ENCODE data around the gene PVALB.

PVALB gene

DNA sequence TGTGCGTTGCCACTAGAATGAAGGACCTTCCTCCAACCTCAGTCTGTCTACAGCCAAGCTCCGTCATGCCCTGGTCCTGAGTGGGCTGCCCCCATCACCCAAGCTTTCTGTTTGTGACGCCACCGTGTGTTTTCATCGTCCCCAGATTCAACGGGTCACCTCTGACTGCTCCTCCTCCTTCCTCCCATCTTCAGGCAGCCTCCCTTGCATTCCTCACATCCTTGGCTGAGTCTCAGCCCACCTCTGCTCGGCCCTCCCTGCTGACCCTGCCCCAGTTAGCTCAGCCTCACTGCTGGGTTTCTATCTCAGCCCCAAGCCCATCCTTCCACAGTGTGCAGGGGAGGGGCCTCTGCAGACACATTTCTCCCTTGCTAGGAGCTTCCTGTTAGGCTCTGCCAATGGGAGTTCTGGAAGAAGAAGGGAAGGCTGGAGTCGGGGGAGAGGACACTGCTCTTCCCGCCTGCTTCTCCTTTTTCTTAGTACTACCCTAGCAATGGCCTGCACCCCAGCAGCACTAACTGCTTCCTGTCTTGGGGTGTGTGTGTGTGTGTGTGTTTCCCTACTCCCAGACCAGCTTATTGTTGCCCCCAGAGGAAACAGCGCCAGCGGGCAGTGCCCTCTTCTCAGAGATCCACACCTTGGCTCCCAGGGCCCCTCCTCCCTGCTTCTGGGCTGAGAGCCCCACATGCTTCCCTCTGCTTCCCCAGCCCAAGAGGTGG is 46.2 kb downstream of the PVALB start:
- DNase-seq = no peak

DNA sequence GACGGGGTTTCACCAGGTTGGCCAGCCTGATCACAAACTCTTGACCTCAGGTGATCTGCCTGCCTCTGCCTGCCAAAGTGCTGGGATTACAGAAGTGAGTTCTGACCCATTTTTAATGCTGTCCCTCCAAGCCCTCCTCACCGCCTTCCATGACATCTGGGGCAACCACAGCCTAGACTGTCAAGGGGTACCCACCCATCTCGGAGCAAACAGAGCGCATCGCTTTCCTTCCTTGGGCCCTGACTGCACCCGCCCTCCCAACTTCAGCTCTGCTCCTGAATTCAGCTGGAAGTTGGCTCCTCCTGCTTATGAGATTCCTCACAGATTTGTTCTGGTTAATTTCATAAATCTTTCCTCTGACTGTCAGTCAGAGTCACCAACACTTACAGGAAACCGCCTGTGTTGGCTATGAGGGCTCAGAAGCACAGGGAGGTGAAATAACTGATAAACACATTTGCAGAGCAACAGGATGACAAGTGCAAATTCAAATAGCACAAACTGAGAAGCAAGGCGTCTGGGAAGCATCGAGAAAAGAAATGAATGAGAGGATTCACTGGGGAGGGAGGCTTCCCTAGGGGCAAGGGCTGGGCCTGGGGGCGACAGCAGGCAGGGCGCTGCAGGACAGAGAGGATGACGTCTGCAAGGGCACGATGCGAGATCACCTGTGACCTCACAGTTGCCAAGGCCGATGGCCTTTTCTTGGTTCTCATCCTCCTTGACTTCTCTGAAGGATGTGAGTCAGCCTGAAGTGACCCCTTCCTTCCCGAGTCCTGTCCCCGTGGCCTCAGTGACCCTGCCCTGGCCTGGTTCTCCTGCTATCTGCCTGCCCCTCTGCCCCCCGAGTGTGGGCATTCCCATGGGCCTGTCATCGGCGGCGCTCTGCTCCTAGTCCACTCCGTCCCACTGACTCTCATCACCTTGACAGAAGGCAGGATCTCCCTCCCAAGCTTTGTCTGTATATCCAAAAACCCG is 47.0 kb downstream of the PVALB start:
- DNase-seq = no peak

DNA sequence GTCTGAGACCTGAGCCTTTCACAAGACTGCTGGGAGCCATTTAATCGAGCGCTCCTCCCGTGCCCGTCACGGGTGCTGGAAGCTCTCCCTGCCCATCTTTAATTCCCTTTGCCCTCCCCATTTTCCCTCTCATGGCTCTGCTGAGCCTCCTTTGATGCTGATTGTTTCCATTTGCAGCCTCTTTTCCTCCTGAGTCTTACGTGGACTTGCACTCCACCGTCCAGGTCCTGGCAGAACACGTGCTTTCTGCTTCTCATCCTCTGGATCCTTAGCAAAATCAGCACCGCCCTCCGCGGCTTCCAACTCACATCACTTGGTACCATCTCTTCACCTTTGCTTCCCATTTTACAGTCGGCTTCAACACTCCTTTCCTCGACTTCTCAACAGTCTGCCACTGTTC is 48.2 kb downstream of the PVALB start:
- DNase-seq = no peak

DNA sequence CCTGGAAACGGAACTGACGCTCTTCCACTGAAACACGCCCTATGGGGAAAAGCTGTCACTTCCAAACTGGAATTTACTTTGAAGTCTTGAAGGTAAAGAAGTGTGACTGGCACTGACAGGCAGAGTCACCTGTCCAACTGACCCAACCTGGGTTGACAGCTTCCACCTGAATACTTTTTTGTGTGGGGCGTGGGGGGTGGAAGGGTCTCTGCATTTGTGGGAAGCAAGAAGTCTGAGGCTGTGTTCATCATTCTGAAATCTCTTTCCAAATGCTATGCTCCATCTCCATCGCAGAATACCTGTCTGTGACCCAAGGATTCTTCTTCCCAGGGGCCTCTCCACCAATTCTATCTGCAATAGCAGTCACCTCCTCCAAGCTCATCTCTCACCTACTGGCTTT is 48.7 kb downstream of the PVALB start:
- DNase-seq = no peak

DNA sequence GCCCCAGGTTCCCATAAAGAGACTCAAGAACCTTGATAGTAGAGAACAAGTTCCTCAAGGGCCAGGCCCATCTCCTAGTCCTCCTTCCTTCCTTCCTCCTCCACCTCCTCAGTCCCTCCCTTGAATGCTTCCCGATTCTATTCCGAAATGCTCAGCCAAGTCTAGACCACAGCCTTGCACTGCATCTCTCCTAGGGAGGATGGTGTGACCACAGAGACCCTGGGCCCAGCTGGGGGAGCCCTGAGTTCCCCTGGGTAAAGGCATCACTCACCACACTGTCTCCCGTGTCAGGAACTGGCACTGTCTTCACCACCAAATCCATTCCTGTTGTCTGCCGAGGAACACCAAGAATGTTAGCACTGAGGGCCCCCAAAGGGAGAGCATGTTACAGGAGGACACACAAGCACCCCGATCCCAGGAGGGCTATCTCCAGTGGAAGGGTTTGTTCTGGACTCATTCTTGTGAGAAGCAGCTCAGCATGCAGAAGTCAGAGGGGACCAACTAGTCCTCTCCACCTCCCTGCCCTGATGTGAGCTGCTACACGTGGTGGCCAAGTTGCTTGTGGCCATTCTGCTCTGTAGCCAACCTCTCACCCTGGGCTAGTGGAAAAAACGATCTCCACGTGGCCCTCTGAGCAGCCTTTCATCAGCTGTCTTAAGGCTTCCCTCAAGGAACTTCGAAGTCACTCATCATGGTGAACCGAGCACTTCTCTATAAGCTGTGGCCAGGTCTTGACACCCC is 49.6 kb downstream of the PVALB start:
- DNase-seq = no peak

DNA sequence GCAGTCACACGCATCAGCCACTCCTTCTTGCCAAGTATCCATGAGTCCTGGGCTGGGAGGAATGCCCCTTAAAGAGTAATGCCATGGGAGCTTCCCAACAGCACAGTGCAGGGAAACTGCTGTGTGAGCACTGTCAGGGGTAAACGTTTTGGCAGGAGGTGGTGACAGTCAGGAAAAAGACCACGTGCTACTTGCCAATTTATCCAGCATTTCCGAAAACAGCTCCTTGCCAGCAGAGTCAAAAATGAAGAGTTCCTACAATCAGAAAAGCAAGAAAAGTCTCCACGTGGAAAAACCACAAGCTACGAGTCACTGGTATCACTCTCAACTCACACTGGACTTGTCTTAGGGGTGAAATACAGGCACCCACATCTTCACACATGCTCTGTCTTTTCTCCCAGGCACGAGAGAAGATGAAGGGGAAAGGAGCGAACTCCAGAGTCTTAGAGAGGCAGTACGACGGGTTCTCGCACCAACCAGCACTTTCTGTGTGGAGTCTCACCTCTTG is 50.8 kb downstream of the PVALB start:
- no peak for DNase-seq

DNA sequence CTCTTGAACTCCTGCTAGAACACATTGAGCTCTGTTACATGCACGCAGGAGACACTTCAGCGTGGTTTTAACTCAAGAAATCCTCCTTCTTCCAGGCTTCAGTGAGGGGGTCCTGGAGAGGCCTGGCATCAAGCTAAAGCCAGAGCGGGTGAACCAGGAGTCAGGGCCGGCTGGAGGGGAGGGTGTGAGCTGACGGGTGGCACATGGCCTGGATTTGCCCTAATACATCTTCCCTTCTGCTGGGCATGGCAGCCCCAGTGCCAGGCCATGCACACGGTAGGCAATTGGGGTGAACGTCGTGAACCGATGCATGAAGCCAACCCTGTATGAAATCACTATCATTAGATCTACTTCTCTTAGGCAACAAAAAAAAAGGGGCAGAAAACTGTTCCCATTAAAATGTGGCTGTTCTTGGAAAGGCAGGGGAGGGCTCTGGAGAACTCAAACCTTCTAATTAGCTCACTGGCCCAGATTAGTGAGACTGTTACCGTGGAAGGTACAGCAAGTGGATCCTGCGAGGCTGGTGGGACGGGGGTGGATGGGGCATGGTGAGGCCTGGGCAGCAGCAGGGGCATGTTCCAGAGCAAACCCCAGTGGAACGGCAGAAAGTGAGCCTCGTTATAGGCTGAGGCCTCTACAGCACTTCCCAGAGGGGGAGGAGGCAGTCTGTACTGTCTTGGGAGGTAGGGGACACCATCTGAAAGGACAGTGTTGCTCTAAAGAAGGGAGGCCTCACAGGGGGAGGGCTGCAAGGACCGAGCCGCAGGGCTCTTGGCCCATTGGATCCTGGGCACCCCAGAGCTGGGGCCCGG is 51.5 kb downstream of the PVALB start:
- DNase-seq = no peak

DNA sequence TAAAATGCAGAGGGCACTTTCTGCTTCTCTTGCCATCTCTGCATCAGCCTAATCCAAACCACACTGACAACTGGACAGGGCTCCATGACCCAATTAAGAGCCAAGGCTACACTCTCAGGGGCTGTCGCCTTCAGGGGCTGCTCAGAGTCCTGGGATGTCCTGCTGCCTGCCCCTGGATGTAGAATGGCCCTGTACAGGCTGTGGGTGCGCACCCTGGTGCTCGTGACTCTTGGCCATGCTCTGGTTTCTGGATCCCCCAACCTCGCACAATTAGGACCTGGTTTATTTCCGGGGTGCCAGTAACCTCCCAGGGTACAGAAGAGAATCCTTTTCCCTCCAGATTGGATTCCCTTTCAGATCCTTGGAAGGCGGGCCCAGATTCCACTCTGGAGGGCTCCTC is 52.2 kb downstream of the PVALB start:
- DNase-seq = no peak

DNA sequence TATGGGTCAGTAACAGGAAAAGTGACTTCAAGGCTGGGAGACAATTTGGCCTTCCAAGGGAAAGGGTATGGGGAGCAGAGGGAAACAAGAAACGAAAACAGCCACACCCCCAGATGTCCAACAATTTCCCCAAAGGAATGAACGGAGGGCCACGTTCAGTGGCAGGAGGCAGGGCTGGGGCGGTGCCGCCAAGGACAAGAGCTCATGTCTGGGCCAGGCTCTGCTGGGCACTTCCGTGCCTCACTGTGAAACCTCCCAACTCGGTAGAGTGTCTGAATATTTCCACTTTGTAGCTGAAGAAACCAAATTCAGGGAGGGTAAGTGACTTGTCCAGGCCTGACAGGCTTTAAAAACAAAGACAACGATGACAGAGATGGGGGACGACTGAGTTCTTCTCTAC is 52.8 kb downstream of the PVALB start:
- no peak for DNase-seq

DNA sequence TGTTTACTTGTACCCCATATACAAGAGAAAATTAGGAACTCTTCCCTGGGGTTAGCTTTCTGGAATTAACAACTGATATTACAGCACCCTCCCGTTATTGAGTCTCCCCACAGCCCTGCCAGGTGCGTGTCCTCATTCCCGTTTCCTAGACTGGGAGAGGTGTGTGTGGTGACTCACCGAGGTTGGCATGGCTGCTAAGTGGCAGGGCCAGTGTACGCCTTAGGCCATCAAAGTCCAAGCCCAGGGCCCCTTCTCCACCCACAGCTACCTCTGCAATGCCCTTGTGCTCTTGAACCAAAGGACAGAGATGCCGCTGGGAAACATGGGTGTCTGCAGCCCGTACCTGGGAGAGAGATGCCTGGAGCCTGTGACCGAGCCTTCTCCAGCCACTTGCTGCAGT is 53.3 kb downstream of the PVALB start:
- no peak for DNase-seq

DNA sequence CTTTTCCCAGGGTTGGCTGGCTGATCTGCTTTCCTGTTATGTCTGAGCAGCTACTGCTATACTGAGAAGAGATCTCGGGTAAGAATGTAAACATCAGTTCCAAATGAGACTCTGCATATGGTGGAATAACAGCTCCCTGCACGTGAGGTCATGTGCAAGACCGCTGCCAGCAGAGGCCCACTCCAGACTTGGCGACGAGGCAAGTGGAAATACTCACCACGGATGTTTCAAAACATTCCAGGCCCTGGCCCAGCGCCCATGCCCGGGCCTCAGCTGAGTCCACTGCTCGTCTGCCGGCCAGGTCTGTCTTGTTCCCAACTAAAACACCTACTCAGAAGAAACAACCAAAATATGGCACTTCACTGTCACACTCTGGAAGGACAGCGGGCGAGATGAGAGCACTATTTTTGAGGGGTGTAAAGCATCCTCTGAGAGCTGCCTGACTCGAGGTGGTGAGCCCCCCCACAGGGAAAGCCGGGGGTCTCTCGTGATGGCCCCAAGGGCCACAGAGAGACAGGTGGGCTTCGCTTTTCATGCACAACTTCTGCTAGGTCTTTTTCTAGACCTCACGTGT is 54.1 kb downstream of the PVALB start:
- DNase-seq = no peak

DNA sequence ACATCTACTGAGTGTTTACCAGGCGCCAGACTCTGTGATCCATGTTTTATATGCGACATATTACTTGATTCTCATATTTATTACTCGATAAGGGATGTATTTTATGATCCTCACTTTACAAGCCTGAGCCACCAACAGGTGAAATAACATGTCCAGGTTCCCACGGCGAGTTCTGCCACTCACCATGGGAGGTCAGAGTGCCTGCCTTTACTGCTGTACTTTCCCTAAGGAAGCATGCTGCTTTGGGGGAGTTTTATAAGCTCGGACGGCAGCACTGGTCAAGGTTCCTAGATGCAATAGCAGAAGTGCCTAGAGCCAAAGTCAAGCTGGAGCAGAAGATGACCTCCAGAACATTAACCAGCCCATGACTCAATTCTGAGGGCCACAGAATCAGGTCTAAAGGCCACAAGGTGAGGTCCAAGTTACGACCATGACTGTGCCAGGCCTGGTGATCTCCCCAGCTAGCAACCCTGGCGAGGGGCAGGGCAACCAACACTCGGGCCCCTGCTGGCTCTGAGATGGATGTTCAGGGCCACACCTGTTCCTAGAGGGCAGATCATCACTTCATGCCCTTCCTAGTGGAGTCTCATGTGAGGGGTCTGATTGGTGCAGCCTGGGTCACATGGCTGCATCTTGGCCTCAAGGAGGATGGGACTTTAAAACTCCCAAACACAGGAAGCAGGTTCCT is 55.1 kb downstream of the PVALB start:
- DNase-seq = no peak

DNA sequence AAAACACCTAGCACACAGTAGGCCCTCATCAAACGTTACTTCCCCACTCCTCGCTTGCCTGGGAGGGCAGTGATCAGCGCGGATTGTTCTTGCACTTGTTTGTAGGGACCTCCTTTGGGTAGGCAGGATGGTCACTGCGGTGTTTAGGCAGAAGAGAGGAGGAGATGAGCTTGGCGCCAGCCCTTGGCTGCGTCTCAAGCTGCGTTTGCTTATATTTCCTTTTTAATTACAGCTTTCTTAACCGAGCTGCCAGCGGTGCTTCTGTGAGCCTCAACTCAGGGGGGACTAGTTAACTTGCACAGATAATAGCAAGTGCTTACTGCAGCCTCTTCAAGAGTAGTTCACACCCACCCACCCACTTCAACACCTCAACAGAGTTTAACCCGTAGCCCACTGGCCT is 56.0 kb downstream of the PVALB start:
- no peak for DNase-seq

DNA sequence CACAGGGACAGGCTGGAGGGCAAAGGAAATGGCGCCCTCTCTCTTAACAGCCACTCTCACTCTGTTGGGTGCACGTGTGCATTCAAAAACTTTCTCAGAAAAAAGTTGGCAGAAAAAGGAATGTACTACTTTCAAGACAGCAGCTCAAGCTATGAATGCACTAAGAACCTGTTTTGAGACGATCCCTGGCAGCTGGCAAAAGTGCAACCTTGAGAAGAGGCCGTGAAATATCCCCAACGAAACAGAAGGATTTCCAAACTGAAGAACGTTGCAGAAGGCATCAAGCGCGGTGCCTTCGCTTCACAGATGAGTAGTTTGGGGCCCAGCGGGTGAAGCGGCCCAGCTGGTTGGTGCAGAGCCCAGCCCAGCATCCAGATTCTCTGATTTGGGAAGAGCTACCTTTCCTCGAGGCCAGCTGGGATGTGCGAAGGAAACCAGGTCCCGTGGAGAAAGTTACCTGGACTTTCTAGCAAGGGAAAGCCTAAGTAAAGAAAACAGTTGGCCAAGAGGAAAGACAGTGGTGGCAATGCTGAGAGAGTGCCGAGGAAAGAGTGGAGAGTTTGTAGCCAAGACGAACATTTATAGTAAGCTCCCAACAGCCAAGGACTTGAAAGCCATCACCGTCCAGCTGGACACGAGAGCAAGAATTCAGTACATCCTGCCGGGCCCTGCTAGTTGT is 57.2 kb downstream of the PVALB start:
- no peak for DNase-seq

DNA sequence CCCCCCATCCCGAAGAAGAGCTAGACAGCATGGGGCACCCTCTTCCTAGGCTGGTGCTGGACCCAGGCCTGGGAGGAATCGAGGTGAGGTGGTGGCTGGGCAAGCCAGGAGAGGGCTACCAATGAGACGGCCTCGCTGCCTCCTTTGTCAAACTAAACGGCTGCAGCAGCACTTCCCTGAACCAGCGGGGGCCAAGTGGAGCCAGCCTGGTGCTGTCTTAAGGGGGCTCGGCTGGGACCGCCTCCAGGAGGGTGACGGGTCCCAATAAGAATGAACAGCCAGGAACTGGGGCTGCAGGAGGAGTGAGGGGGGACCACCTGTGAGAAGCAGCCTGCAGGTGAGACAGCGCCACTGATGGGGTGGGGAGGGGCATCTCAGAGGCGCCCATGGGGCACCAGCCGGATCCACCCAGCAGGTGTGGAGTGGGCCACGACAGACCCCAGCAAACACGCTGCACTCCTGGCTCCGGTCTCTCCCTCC is 58.0 kb downstream of the PVALB start:
- no peak for DNase-seq

DNA sequence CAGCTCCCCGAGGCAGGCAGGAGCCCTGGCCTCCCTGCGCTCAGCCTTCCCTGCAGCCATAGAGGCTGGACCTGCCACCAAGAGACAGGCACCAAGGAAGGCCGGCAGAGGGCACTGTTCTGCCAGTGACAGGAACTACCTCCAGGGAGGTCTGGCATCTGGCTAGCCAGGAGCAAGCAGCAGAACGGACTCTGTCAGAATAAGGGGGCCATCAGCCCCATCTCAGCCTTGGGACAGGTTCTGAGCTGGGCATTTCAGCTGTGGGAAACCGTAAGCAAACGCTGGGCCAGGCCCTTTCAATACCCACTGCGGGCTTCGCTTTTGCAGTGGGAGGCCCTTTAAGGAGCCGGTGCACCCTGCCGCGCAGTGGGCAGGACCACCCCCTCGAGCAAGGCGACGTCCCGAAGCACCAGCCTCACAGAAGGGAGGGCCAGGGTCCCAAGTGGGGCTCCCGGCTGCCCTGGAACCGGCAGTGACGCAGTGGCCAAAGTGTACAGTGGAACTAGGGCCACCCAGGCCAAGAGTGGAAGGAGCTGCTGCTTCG is 59.1 kb downstream of the PVALB start:
- peak; percentile 83 for DNase-seq

DNA sequence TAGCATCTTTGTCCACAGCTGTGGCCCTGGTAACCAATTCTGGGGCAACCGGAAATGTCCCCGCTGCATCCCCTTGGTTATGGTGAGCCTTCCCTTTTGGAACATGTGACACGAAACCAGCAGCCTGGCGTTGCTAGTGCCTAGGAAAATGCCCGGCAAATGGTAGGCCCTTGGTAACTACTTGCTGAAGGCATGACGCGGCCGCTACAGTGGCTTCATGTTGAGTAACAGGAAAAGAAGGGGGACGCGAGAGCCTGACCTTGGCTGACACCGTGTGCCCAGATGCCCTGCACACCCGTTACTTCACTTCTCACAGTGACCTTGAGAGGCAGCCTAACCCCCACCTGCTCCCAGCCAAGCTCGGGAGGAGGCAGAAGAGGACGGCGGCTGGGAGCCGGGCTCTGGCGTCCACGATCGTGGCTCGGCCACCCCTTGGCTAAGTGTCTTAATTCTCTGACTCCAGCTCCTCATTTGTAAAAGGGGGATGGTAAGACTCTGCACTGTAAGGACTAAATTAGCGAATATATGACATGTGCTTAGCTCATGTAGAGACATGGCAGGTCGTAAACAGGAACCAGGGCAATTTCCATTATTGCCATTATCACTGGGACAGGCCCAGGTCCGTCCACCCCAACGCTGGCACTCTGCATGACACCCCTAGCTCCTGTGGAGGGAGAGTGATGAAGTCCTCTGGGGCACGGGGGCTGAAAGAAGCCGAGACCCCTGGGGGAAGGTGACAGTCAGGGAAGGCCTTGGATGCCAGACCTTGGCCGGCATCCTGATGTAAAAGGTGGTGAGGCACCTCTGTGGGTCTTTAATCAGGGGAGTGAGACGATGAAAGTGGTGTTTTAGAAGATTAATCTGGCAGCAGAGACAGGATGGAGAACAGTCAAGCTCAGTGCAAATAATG is 59.8 kb downstream of the PVALB start:
- no peak for DNase-seq

DNA sequence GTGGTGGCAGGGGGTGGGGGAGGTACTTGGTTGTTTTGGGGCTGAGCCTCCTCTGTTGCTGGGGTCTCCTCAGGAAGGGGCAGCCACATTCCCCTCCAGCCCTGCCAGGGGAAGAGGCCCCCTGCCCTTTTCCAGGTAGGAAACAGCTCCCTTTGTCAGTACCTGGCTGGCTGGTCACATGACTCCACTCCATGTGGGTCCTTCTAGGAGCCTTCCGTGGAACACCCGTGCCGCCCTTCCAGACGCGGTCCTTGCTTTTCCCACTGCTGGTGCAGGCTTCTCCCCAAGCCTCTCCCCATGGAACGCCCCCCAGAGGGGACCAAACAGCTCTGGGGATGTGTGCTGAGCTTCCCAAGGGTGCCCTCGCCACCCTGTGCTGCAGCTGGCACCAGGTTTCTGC is 60.8 kb downstream of the PVALB start:
- DNase-seq = no peak

DNA sequence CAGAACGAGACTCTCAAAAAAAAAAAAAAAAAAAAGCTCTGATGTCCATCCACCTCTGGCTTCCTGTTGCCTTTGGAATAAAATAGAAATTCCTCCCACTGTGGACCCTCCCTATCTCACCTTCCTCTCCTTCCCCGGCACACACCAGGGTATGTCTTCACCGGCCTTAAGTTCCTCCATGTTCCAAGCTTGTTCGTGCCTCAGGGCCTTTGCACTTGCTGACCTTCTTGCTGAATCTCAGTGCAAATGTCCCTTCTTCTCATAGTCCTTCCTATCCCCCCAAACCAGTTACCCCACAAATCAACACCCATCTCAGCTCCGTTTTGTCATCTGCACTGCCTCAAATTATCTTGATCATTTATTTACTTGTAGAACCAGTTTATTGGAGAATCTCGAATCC is 61.5 kb downstream of the PVALB start:
- no peak for DNase-seq

Measured in activated CD4-positive, alpha-beta T cell treated with anti-CD3 and anti-CD28 coated beads for 48 hours (primary cell).